Fibroblast of skin of right biceps (primary cell): Measurements from ENCODE around the gene THEM5.
"Not testable (repeated sequence)": the region's sequence is repeated elsewhere in the genome, so short reads cannot be mapped to it uniquely, and the experiment has no call there.

ENCODE experiments used
- DNase-seq: peaks from one replicate; pipeline ENCODE4 v3.0.0-alpha.2; 2013

THEM5 gene

GRCh38 chr1:151853411-151853943 lies at the start of gene THEM5:
Gene THEM5 (minus strand): TSS chr1:151853712. CDS start chr1:151853565, 147 bp downstream.
- DNase-seq = no peak

- no peak for DNase-seq
These were observed 49.3 kb upstream of the THEM5 start for GRCh38 chr1:151902858-151903257.

- not testable (repeated sequence) for DNase-seq
These were observed 47.3 kb upstream of the THEM5 start for GRCh38 chr1:151900804-151901203.

GRCh38 chr1:151898519-151898991 lies 45.0 kb upstream of the THEM5 start:
- no peak for DNase-seq

- no peak for DNase-seq
These were observed 44.5 kb upstream of the THEM5 start for GRCh38 chr1:151897991-151898431.

GRCh38 chr1:151893176-151893924 lies 39.8 kb upstream of the THEM5 start:
- no peak for DNase-seq

- peak; percentile 54 for DNase-seq
These were observed 38.7 kb upstream of the THEM5 start for GRCh38 chr1:151892190-151892589.

- no peak for DNase-seq
These were observed 38.0 kb upstream of the THEM5 start for GRCh38 chr1:151891512-151891911.

- no peak for DNase-seq
These were observed 35.6 kb upstream of the THEM5 start for GRCh38 chr1:151888972-151889570.

- DNase-seq = no peak
These were observed 33.5 kb upstream of the THEM5 start for GRCh38 chr1:151887028-151887427.

GRCh38 chr1:151885479-151885878 lies 32.0 kb upstream of the THEM5 start:
- no peak for DNase-seq

GRCh38 chr1:151884879-151885278 lies 31.4 kb upstream of the THEM5 start:
- not testable (repeated sequence) for DNase-seq

GRCh38 chr1:151884445-151884844 lies 30.9 kb upstream of the THEM5 start:
- DNase-seq = not testable (repeated sequence)

- not testable (repeated sequence) for DNase-seq
These were observed 30.4 kb upstream of the THEM5 start for GRCh38 chr1:151883898-151884297.

GRCh38 chr1:151882918-151883317 lies 29.4 kb upstream of the THEM5 start:
- DNase-seq = not testable (repeated sequence)

GRCh38 chr1:151882466-151882865 lies 29.0 kb upstream of the THEM5 start:
- DNase-seq = no peak

- no peak for DNase-seq
These were observed 28.0 kb upstream of the THEM5 start for GRCh38 chr1:151881479-151881878.

GRCh38 chr1:151875419-151876097 lies 22.0 kb upstream of the THEM5 start:
- no peak for DNase-seq

- DNase-seq = not testable (repeated sequence)
These were observed 19.3 kb upstream of the THEM5 start for GRCh38 chr1:151872776-151873175.

GRCh38 chr1:151871284-151872030 lies 17.9 kb upstream of the THEM5 start:
- DNase-seq = no peak

GRCh38 chr1:151868486-151868885 lies 15.0 kb upstream of the THEM5 start:
- no peak for DNase-seq

GRCh38 chr1:151867765-151868411 lies 14.4 kb upstream of the THEM5 start:
- DNase-seq = peak; percentile 64
